HG03045 (cell line): Measurements from ENCODE around the gene LTB.
A peak's percentile ranks its signal among the peaks of the same experiment; 100 is the strongest.

Source experiments
- ATAC-seq: cut with Tn5 transposase; IDR thresholded peaks from one replicate; pipeline ENCODE4 v1.9.1; 2021; ENCODE audit warnings: mild to moderate bottlenecking, moderate library complexity; ENCODE audit not compliant: unreplicated experiment

Gene LTB

GRCh38 chr6:31582230-31582643 is at the start of gene LTB:
Gene LTB (minus strand): TSS chr6:31582424. CDS start chr6:31582417, 7 bp downstream.
- ATAC-seq = no peak

- no peak for ATAC-seq
These were observed 49.6 kb upstream of the LTB start for GRCh38 chr6:31631681-31632278.

- ATAC-seq = no peak
These were observed 49.0 kb upstream of the LTB start for GRCh38 chr6:31631209-31631608.

- ATAC-seq = no peak
These were observed 48.1 kb upstream of the LTB start for GRCh38 chr6:31630177-31630934.

- ATAC-seq = no peak
These were observed 46.8 kb upstream of the LTB start for GRCh38 chr6:31629014-31629413.

GRCh38 chr6:31627690-31628287 is 45.6 kb upstream of the LTB start:
- ATAC-seq = no peak

GRCh38 chr6:31626952-31627351 is 44.7 kb upstream of the LTB start:
- no peak for ATAC-seq

GRCh38 chr6:31624070-31624469 is 41.8 kb upstream of the LTB start:
- ATAC-seq = no peak

GRCh38 chr6:31622684-31623091 is 40.5 kb upstream of the LTB start:
- ATAC-seq = no peak

- ATAC-seq = no peak
These were observed 39.8 kb upstream of the LTB start for GRCh38 chr6:31621991-31622390.

GRCh38 chr6:31621320-31621939 is 39.2 kb upstream of the LTB start:
- ATAC-seq = no peak

- ATAC-seq = peak; percentile 62
These were observed 38.5 kb upstream of the LTB start, which contains the start of gene PRRC2A for GRCh38 chr6:31620586-31621319. Gene PRRC2A (plus strand): TSS chr6:31620715. CDS start chr6:31622790, 2,075 bp downstream.

GRCh38 chr6:31619805-31620585 is 37.8 kb upstream of the LTB start:
- peak; percentile 84 for ATAC-seq

GRCh38 chr6:31617010-31617409 is 34.8 kb upstream of the LTB start:
- no peak for ATAC-seq

- ATAC-seq = no peak
These were observed 33.5 kb upstream of the LTB start for GRCh38 chr6:31615748-31616147.

- ATAC-seq = no peak
These were observed 32.7 kb upstream of the LTB start, which contains the start of gene AIF1 for GRCh38 chr6:31614684-31615578. Gene AIF1 (plus strand): TSS chr6:31615234. CDS start chr6:31615330, 96 bp downstream.

GRCh38 chr6:31614075-31614619 is 31.9 kb upstream of the LTB start:
- no peak for ATAC-seq

GRCh38 chr6:31610968-31611367 is 28.7 kb upstream of the LTB start:
- ATAC-seq = no peak
